ENCODE results near the gene HEY2. TPM values are rescaled to one million over a fixed set of nuclear protein-coding genes. Genes with fewer than 3 reads are reported as not detected.

HEY2 gene
- total RNA-seq, 1 experiment from 2014 or later: 6.6 TPM

- TF ChIP-seq, protein P1, sequence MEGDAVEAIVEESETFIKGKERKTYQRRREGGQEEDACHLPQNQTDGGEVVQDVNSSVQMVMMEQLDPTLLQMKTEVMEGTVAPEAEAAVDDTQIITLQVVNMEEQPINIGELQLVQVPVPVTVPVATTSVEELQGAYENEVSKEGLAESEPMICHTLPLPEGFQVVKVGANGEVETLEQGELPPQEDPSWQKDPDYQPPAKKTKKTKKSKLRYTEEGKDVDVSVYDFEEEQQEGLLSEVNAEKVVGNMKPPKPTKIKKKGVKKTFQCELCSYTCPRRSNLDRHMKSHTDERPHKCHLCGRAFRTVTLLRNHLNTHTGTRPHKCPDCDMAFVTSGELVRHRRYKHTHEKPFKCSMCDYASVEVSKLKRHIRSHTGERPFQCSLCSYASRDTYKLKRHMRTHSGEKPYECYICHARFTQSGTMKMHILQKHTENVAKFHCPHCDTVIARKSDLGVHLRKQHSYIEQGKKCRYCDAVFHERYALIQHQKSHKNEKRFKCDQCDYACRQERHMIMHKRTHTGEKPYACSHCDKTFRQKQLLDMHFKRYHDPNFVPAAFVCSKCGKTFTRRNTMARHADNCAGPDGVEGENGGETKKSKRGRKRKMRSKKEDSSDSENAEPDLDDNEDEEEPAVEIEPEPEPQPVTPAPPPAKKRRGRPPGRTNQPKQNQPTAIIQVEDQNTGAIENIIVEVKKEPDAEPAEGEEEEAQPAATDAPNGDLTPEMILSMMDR (conservative IDR thresholded peaks at IDR 0.05): no peak
- Mint-ChIP-seq H3K9me3 (no peaks in the 10 kb centered on the region), H3K4me3 (no peak overlapping the region), H3K27ac (no peak overlapping the region), H3K27me3 (ENCODE audit: low read depth) (no peaks in the 10 kb centered on the region), H3K36me3 (ENCODE audit: insufficient read depth in 1 of 3, low read depth in 3 of 3) (peaks cover 0 to 29% (median 19%) of the 10 kb centered on the region in 3 experiments; a peak in 6 of 7 replicates), H3K4me1 (peaks cover 11 to 17% of the 10 kb centered on the region in 2 experiments)
- Histone ChIP-seq H2BK12ac (ENCODE audit: insufficient read length, low read depth, low read length) (no peak overlapping the region), H3K14ac (ENCODE audit: insufficient read depth, low read length) (no peak overlapping the region), H3K79me1 (ENCODE audit: insufficient read depth, low read depth, low read length, poor library complexity, severe bottlenecking) (no peaks in the 10 kb centered on the region), H3K27ac (ENCODE audit: insufficient read length, low read depth, low read length) (no peak overlapping the region), H2BK5ac (ENCODE audit: insufficient read length, low read length) (no peak overlapping the region), H3K18ac (ENCODE audit: insufficient read length, low read depth, low read length) (no peak overlapping the region), H3T11ph (ENCODE audit: low read length) (no peak overlapping the region), H4K20me1 (ENCODE audit: control insufficient read depth, insufficient read depth, insufficient read length) (no peaks in the 10 kb centered on the region), H3K23me2 (ENCODE audit: insufficient read length, low read depth, low read length, poor library complexity, severe bottlenecking) (no peaks in the 10 kb centered on the region), H3K79me2 (ENCODE audit: insufficient read depth, low read length) (no peaks in the 10 kb centered on the region), H4K5ac (ENCODE audit: insufficient read length, low read depth, low read length) (no peak overlapping the region), H3K4me1 (ENCODE audit: insufficient read depth, low read length) (peaks cover 2% of the 10 kb centered on the region), H3K9ac (ENCODE audit: extremely low read depth, insufficient read length, low read length) (no peak overlapping the region), H3K4ac (ENCODE audit: low read depth, low read length) (no peak overlapping the region), H3K9me3 (ENCODE audit: control insufficient read depth, low read depth, low read length) (no peaks in the 10 kb centered on the region), H2BK120ac (ENCODE audit: low read depth, low read length, poor library complexity, severe bottlenecking) (no peak overlapping the region), H3K4me2 (ENCODE audit: insufficient read depth, insufficient read length, low read length) (no peak overlapping the region), H4K91ac (ENCODE audit: insufficient read length, low read depth, low read length) (no peak overlapping the region), H3K27me3 (ENCODE audit: insufficient read depth, low read length) (no peaks in the 10 kb centered on the region), H3K56ac (ENCODE audit: insufficient read length, low read depth, low read length) (no peak overlapping the region), H2BK15ac (ENCODE audit: low read depth, low read length) (no peak overlapping the region), H2BK20ac (ENCODE audit: low read depth, low read length, poor library complexity, severe bottlenecking) (no peak overlapping the region), H3K23ac (ENCODE audit: insufficient read length, low read depth, low read length) (no peak overlapping the region), H2AK5ac (ENCODE audit: insufficient read length, low read length) (no peak overlapping the region), H2AFZ (ENCODE audit: low read length) (no peak overlapping the region), H4K8ac (replicated peaks; ENCODE audit: insufficient read length, low read depth, low read length) (no peak overlapping the region)
- no peak for DNase-seq
- WGBS (ENCODE audit: extremely low coverage, insufficient read length, low lambda C conversion rate): no CpG with 5 or more reads among the region's 5 CpGs
Observed at GRCh38 chr6:125759959-125760457, 10.6 kb downstream of the HEY2 start.

Measured in H9 (cell line).